Measurements from ENCODE around the gene CLCN3.
"Not testable (repeated sequence)": the region's sequence is repeated elsewhere in the genome, so short reads cannot be mapped to it uniquely, and the experiment has no call there.

The CLCN3 gene

GRCh38 chr4:169658196-169658595, 37.8 kb downstream of the CLCN3 start:
- DNase-seq: no peak

- no peak for DNase-seq
Measured at GRCh38 chr4:169658975-169659715, 38.8 kb downstream of the CLCN3 start.

GRCh38 chr4:169659716-169660670, 39.6 kb downstream of the CLCN3 start:
- no peak for DNase-seq

GRCh38 chr4:169660929-169661328, 40.6 kb downstream of the CLCN3 start:
- no peak for DNase-seq

- no peak for DNase-seq
Measured at GRCh38 chr4:169661761-169662160, 41.4 kb downstream of the CLCN3 start.

GRCh38 chr4:169662206-169662605, 41.8 kb downstream of the CLCN3 start:
- DNase-seq: no peak

- DNase-seq: no peak
Measured at GRCh38 chr4:169663402-169663801, 43.0 kb downstream of the CLCN3 start.

- DNase-seq: no peak
Measured at GRCh38 chr4:169663831-169664230, 43.5 kb downstream of the CLCN3 start.

- no peak for DNase-seq
Measured at GRCh38 chr4:169664615-169665014, 44.2 kb downstream of the CLCN3 start.

- DNase-seq: no peak
Measured at GRCh38 chr4:169665046-169665737, 44.8 kb downstream of the CLCN3 start.

- no peak for DNase-seq
Measured at GRCh38 chr4:169668069-169668721, 47.8 kb downstream of the CLCN3 start.

- no peak for DNase-seq
Measured at GRCh38 chr4:169675825-169676224, 55.4 kb downstream of the CLCN3 start.

GRCh38 chr4:169677150-169677748, 56.9 kb downstream of the CLCN3 start:
- DNase-seq: no peak

- DNase-seq: not testable (repeated sequence)
Measured at GRCh38 chr4:169678486-169678885, 58.1 kb downstream of the CLCN3 start.

- DNase-seq: not testable (repeated sequence)
Measured at GRCh38 chr4:169678951-169679591, 58.7 kb downstream of the CLCN3 start.

- no peak for DNase-seq
Measured at GRCh38 chr4:169682372-169683047, 62.1 kb downstream of the CLCN3 start.

GRCh38 chr4:169689681-169690080, 69.3 kb downstream of the CLCN3 start:
- DNase-seq: no peak

GRCh38 chr4:169690787-169691186, 70.4 kb downstream of the CLCN3 start:
- no peak for DNase-seq

GRCh38 chr4:169698331-169698730, 78.0 kb downstream of the CLCN3 start:
- no peak for DNase-seq

- no peak for DNase-seq
Measured at GRCh38 chr4:169707958-169708643, 87.7 kb downstream of the CLCN3 start.

GRCh38 chr4:169715826-169716225, 95.4 kb downstream of the CLCN3 start:
- no peak for DNase-seq

Measured in cortex of kidney (tissue), 1 donor.